CD4-positive, alpha-beta T cell treated with Interleukin-10 for 1 hour (primary cell): Measurements from ENCODE around the gene DDX17.

Experiments
- DNase-seq: peaks from one replicate; pipeline ENCODE4 v3.0.0-alpha.2; 2020

DDX17 gene

DNA sequence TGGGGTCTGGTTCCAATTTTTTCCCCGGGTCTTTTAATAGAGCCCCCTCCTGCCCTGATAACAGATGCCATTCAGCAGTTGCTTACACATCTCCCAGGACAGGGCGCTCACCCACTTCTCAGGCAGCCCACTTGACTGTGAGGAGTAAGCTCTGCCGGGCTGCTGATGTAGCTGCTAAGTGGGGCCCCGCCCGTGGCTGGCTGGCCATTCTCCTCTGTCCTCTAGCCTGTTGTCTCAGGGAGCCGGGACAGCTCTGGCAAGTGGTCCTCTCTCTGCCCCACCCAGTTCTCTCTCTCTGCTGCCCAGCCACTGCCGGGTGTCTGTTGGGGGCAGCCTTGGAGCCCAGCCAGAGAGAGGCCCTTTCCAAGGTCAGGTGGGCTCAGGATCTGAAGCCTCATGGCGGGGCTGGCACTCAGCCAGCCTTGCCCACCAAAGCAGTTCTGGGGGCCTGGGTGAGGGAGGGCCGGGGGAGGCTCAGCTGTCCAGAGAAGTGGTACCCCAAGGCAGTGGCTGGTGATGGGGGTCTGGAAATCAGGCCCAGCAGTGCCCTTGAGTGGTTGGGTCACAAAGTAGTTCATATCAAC is 60.0 kb downstream of the DDX17 start:
- no peak for DNase-seq

DNA sequence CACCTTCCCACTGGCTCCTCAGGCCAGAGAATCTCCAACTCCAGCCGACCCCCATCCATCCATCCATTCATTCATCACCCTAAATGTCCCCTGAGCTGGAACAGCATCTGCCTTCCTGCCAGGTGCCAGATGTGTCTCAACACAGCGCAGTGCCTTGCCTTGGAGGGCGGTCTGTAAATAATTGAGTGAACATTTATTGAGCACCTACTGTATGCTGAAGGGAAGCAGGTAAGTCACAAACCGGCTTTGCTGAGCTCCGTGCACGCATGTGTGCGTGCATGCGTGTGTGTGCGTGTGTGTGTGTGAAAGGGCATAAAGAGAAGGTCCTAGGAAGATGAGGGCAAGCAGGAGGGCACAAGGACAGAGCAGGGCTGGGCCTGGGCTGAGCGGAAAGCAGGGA is 61.3 kb downstream of the DDX17 start:
- no peak for DNase-seq

- no peak for DNase-seq
Measured at GRCh38 chr22:38443628-38444521, 62.2 kb downstream of the DDX17 start.

DNA sequence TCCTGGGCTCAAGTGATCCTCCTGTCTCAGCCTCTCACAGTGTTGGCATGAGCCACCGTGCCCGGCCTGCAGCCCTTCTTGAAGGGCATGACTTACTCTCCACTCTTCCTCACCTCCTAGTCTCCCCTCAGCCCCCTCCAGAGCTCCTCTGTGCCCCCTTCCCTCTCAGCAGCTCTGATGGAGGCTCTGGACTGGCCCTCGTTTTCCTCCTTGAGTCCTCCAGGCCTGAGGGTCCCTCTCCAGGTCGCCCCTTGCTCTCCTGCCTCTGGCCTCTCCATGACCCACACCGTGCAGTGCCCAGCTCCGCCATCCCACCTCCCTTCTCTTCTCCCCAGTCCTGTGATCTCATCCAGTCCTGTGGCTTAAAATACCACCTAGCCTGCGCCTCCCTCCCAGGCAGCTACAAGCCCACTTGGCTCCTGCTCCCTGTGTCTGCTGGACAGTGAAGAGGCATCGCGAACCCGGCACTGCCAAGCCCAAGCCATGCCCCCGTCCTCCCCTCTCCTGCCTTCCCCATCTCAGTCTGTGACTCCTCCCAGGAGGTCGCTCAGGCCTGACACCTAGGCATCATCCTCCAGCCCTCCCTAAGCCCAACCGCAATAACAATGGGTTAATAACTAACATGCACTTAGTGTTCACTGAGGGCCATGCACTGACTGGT is 63.0 kb downstream of the DDX17 start:
- no peak for DNase-seq

DNA sequence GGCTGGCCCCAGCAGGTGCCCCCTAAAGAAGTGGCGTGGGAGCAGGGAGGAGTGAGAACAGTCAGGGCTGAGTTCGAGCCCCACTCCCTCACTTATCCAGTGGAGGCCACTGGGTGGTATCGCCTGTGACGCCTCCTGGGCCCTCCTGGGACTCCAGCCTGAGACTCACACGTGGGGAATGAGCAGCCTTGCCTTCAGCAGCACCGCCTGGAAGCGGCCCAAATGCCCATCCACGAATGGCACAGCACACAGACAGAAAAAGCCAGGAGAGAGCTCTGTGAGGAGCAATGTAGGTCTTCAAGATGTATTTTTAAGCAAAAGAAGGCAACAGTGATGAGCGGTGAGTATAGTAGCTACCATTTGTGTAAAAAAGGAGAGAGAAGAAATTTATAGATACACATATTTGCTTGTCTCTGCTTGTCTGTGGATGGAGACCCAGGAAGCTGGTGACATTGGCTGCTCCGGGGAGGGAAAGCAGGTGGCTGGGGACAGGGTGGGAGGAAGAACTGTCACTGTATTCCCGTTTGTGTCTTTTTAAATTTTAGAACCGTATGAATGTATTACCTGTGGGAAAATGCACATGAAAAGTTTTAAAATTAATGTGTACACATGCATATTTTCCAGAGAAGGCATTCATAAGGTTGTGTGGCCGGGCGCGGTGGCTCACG is 64.4 kb downstream of the DDX17 start:
- no peak for DNase-seq

DNA sequence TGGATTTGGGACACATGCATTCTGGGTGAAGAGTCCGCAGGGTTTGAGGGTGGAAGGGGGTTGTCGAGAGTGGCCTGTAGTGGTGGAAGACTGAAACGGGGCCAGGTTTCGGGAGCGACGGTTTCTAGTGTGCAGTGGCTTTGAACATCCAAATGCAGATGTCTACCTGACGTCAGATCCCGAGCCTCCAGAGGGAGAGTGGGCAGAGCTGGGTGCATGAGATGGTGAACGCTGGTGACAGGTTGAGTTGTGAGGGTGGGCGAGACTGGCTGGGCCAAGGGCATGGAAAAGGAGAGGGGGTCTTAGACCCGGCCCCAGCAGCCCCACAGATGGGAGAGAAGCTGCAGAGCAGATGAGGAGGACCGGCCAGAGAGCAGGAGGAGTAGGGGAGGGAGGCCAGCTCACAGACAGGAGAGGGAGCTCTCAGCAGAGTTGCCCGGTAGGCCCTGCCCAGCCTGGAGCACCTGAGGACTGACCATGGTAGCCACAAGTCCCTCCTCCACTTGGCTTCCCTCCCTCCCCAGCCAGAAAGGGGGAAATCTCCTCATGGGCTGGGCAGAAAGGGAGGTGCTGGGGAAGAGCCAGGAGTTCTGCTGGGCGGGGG is 65.3 kb downstream of the DDX17 start:
- no peak for DNase-seq

DNA sequence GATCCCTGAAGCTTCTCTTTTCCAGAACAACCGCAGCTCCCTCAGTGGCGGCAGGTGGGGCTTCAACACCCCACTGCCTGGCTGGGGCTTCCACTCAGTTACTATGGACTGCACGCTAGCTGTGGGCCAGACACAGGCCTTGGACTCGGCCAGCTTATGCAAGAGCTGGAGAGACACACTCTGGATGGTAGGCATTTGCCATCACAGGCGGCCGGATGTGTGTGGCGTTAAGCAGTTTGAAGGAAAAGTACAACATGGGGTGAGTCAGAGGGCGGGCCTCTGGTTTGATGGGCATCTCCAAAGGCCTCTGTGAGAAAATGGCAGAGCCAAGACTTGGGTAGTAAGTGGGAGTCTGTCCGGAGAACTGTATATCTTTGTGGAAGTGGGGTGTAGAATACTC is 68.7 kb downstream of the DDX17 start:
- no peak for DNase-seq

DNA sequence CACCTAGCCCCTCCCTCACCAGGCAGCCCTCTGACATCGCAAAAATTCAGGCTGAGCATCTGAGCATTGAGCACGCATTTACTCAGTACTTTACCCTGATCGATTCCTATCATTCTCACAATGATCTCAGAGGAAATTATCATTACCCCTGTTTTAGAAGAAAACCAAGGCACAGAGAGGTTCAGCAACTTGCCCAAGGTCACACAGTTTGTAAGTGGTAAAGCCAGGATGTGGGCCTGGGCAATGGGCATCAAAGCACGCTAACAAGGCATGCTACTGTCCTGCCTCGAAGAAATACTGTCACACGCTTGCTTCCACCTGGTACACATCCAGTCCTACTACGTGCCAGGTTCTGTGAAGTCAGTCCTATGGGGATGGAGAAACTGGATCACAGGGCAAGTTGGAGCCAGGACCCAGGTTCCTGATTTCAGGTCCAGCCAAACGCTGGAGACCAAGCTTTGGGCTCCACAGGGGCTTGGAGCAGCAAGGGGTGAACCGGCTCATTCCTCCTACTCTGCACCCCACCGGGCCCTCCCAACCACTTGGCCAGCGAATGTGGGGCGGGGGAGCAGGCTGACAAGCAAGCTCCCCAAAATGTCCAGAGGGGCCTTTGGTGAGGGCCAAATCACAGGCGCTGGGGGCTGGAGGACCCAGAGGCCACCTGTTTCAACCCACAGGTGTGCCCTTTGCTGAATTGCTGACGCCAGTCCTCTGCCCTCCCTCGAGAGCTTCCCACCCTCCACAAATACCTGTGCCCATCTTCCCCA is 69.3 kb downstream of the DDX17 start:
- no peak for DNase-seq

GRCh38 chr22:38435965-38436364 is 70.1 kb downstream of the DDX17 start:
- DNase-seq = no peak

- no peak for DNase-seq
Measured at GRCh38 chr22:38435010-38435409, 71.1 kb downstream of the DDX17 start.

- no peak for DNase-seq
Measured at GRCh38 chr22:38433871-38434270, 72.2 kb downstream of the DDX17 start.
